ENCODE measurements around the gene HBE1. TPM values are rescaled to one million over a fixed set of nuclear protein-coding genes. Genes with fewer than 3 reads are reported as not detected.

Gene HBE1
- polyA plus RNA-seq, 3 donors: 7.4 to 13.8 (median 8.1) TPM

GRCh38 chr11:5286351-5286750, 16.6 kb upstream of the HBE1 start:
- no peak for DNase-seq (ENCODE audit: low read depth in 3 of 3, low spot score in 2 of 3)

GRCh38 chr11:5285703-5286340, 16.1 kb upstream of the HBE1 start:
- no peak for DNase-seq (ENCODE audit: low read depth in 3 of 3, low spot score in 2 of 3)

GRCh38 chr11:5284637-5285036, 14.9 kb upstream of the HBE1 start:
- no peak for DNase-seq (ENCODE audit: low read depth in 3 of 3, low spot score in 2 of 3)

- no peak for DNase-seq (ENCODE audit: low read depth in 3 of 3, low spot score in 2 of 3)
Measured at GRCh38 chr11:5283882-5284281, 14.1 kb upstream of the HBE1 start.

- DNase-seq (ENCODE audit: low read depth in 3 of 3, low spot score in 2 of 3): no peak
Measured at GRCh38 chr11:5283086-5283485, 13.3 kb upstream of the HBE1 start.

GRCh38 chr11:5282628-5283027, 12.9 kb upstream of the HBE1 start:
- no peak for DNase-seq (ENCODE audit: low read depth in 3 of 3, low spot score in 2 of 3)

GRCh38 chr11:5281596-5281995, 11.9 kb upstream of the HBE1 start:
- DNase-seq (ENCODE audit: low read depth in 3 of 3, low spot score in 2 of 3): no peak

- no peak for DNase-seq (ENCODE audit: low read depth in 3 of 3, low spot score in 2 of 3)
Measured at GRCh38 chr11:5280582-5281102, 10.9 kb upstream of the HBE1 start.

- no peak for DNase-seq (ENCODE audit: low read depth in 3 of 3, low spot score in 2 of 3)
Measured at GRCh38 chr11:5279471-5280090, 9.8 kb upstream of the HBE1 start.

GRCh38 chr11:5277807-5278382, 8.2 kb upstream of the HBE1 start:
- DNase-seq (ENCODE audit: low read depth in 3 of 3, low spot score in 2 of 3): no peak

- no peak for DNase-seq (ENCODE audit: low read depth in 3 of 3, low spot score in 2 of 3)
Measured at GRCh38 chr11:5276697-5277096, 7.0 kb upstream of the HBE1 start.

GRCh38 chr11:5275369-5276110, 5.8 kb upstream of the HBE1 start:
- no peak for DNase-seq (ENCODE audit: low read depth in 3 of 3, low spot score in 2 of 3)

GRCh38 chr11:5274395-5274794, 4.7 kb upstream of the HBE1 start:
- no peak for DNase-seq (ENCODE audit: low read depth in 3 of 3, low spot score in 2 of 3)

- no peak for DNase-seq (ENCODE audit: low read depth in 3 of 3, low spot score in 2 of 3)
Measured at GRCh38 chr11:5272395-5273017, 2.8 kb upstream of the HBE1 start.

- no peak for DNase-seq (ENCODE audit: low read depth in 3 of 3, low spot score in 2 of 3)
Measured at GRCh38 chr11:5267033-5267563, 2.6 kb downstream of the HBE1 start.

GRCh38 chr11:5266609-5267008, 3.1 kb downstream of the HBE1 start:
- no peak for DNase-seq (ENCODE audit: low read depth in 3 of 3, low spot score in 2 of 3)

- no peak for DNase-seq (ENCODE audit: low read depth in 3 of 3, low spot score in 2 of 3)
Measured at GRCh38 chr11:5265832-5266231, 3.9 kb downstream of the HBE1 start.

GRCh38 chr11:5258543-5259262, 11.0 kb downstream of the HBE1 start:
- no peak for DNase-seq (ENCODE audit: low read depth in 3 of 3, low spot score in 2 of 3)

GRCh38 chr11:5257296-5257695, 12.4 kb downstream of the HBE1 start:
- no peak for DNase-seq (ENCODE audit: low read depth in 3 of 3, low spot score in 2 of 3)

Data from right renal cortex interstitium (tissue), 3 donors.